Panc1 (cell line): ENCODE data around the gene ANKMY1. TPM values are rescaled to one million over a fixed set of nuclear protein-coding genes. Genes with fewer than 3 reads are reported as not detected.
A peak's percentile ranks its signal among the peaks of the same experiment; 100 is the strongest.

Experiments used
- ATAC-seq: fragments of 200-7000 bp; cut with Tn5 transposase; 2 replicates; pipeline ENCODE4 v1.9.1; 2020; ENCODE audit warnings: mild to moderate bottlenecking, moderate library complexity
- BruUV-seq: library from RNA; stranded (reverse); fragments of 400-500 nt; replicated peaks from 2 replicates; lab custom pipeline; 2021; lab: Mats Ljungman, UMichigan
- CTCF ChIA-PET: fragments of 300-600 bp; sonication (Branson Sonifier 250); formaldehyde crosslinking; loops from one replicate; lab custom pipeline; 2022; ENCODE audit warnings: antibody characterized with exemption; lab: Charles Lee
- POLR2A ChIA-PET: fragments of 300-600 bp; sonication (Branson Sonifier 250); formaldehyde crosslinking; loops from one replicate; lab custom pipeline; 2022; ENCODE audit warnings: antibody characterized with exemption; lab: Charles Lee
- DNase-seq: peaks from one replicate; pipeline ENCODE4 v3.0.0-alpha.2; 2010; ENCODE audit warnings: low read depth, low spot score
- H3K27ac ChIP-seq: 2 replicates; pipeline ENCODE4 v1.5.1; 2011; ENCODE audit warnings: mild to moderate bottlenecking, low read length, inconsistent platforms
- H3K27me3 ChIP-seq: fragments of 200-500 bp; sonication (Bioruptor generic); 2 replicates; pipeline ENCODE4 v1.6.0; 2014; ENCODE audit warnings: low read length, inconsistent platforms; ENCODE audit not compliant: control insufficient read depth, insufficient read depth
- H3K36me3 ChIP-seq: fragments of 200-500 bp; sonication (Bioruptor generic); 2 replicates; pipeline ENCODE4 v1.5.1; 2014; ENCODE audit warnings: inconsistent platforms, mild to moderate bottlenecking, low read length, moderate library complexity; ENCODE audit not compliant: control insufficient read depth, insufficient read depth
- H3K4me1 ChIP-seq: 2 replicates; pipeline ENCODE4 v1.5.1; 2011; ENCODE audit warnings: inconsistent platforms, mild to moderate bottlenecking, low read length, moderate library complexity; ENCODE audit not compliant: control insufficient read depth, insufficient read depth
- H3K4me3 ChIP-seq, 2 experiments: 2 replicates each; pipeline ENCODE4 v1.5.1; 2011 to 2012; ENCODE audit warnings: low read depth in 2 of 2, low read length in 2 of 2, mild to moderate bottlenecking in 2 of 2, inconsistent platforms in 1 of 2, moderate library complexity in 1 of 2
- H3K9me3 ChIP-seq: fragments of 200-500 bp; sonication (Bioruptor generic); 2 replicates; pipeline ENCODE4 v1.5.1; 2014; ENCODE audit warnings: low read depth, mild to moderate bottlenecking, inconsistent platforms, low read length, moderate library complexity; ENCODE audit not compliant: control insufficient read depth, insufficient read depth
- CTCF ChIP-seq: fragments of 450-650 bp; IDR thresholded peaks from 2 replicates; pipeline ENCODE4 v1.5.1; 2017; ENCODE audit warnings: mild to moderate bottlenecking
- POLR2AphosphoS5 ChIP-seq: IDR thresholded peaks from 2 replicates; pipeline ENCODE4 v1.6.1; 2012; ENCODE audit warnings: mild to moderate bottlenecking, low read depth, low read length, moderate library complexity
- SIN3A ChIP-seq: IDR thresholded peaks from 2 replicates; pipeline ENCODE4 v1.6.1; 2012; ENCODE audit warnings: low read depth, mild to moderate bottlenecking, low read length, moderate library complexity, borderline replicate concordance; ENCODE audit not compliant: insufficient read depth
- TCF7L2 ChIP-seq: IDR thresholded peaks from 2 replicates; pipeline ENCODE4 v1.6.1; 2011; ENCODE audit warnings: mild to moderate bottlenecking, low read depth, low read length, inconsistent platforms
- in situ Hi-C: cut with HindIII; loops from 2 replicates; pipeline ENCODE4 v1.10.0; 2016; ENCODE audit warnings: low sequenced_read_pairs, low pct_unique_long_range_greater_than_20kb
- intact Hi-C: fragments of 100-400 bp; cut with micrococcal nuclease; formaldehyde crosslinking; loops from one replicate; pipeline ENCODE4 v1.10.0; 2022; ENCODE audit not compliant: unreplicated experiment
- total RNA-seq: library from RNA; stranded (reverse); gene quantifications from one replicate; pipeline ENCODE4 v1.2.1, GENCODE V29; 2021; ENCODE audit not compliant: unreplicated experiment
- TF ChIP-seq, protein P1 (sequence below), 2 experiments: IDR thresholded peaks; 2 replicates each; pipeline ENCODE4 v1.6.1; 2011 to 2012; ENCODE audit warnings: low read depth in 2 of 2, control low read depth in 1 of 2, low read length in 1 of 2, mild to moderate bottlenecking in 1 of 2, moderate library complexity in 1 of 2; ENCODE audit not compliant: insufficient read depth in 1 of 2

Gene ANKMY1
- total RNA-seq, 1 experiment from 2014 or later = 19.5 TPM

- DNase-seq (no peak), ATAC-seq (peak; percentile 48; the same call in 1 of the 2 replicates)
- TF ChIP-seq POLR2AphosphoS5 (no peak), TCF7L2 (no peak), SIN3A (no peak), CTCF (no peak)
- TF ChIP-seq, protein P1, sequence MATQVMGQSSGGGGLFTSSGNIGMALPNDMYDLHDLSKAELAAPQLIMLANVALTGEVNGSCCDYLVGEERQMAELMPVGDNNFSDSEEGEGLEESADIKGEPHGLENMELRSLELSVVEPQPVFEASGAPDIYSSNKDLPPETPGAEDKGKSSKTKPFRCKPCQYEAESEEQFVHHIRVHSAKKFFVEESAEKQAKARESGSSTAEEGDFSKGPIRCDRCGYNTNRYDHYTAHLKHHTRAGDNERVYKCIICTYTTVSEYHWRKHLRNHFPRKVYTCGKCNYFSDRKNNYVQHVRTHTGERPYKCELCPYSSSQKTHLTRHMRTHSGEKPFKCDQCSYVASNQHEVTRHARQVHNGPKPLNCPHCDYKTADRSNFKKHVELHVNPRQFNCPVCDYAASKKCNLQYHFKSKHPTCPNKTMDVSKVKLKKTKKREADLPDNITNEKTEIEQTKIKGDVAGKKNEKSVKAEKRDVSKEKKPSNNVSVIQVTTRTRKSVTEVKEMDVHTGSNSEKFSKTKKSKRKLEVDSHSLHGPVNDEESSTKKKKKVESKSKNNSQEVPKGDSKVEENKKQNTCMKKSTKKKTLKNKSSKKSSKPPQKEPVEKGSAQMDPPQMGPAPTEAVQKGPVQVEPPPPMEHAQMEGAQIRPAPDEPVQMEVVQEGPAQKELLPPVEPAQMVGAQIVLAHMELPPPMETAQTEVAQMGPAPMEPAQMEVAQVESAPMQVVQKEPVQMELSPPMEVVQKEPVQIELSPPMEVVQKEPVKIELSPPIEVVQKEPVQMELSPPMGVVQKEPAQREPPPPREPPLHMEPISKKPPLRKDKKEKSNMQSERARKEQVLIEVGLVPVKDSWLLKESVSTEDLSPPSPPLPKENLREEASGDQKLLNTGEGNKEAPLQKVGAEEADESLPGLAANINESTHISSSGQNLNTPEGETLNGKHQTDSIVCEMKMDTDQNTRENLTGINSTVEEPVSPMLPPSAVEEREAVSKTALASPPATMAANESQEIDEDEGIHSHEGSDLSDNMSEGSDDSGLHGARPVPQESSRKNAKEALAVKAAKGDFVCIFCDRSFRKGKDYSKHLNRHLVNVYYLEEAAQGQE (IDR thresholded peaks at IDR 0.05; ENCODE audit: insufficient read depth in 1 of 2, low read depth in 2 of 2, low read length in 1 of 2) = no peak
- Histone ChIP-seq H3K36me3 (no peaks in the 10 kb centered on the region), H3K4me1 (no peaks in the 10 kb centered on the region), H3K27ac (no peak overlapping the region), H3K27me3 (no peaks in the 10 kb centered on the region), H3K4me3 (no peak overlapping the region), H3K9me3 (peaks cover 30% of the 10 kb centered on the region; the same call in 1 of the 2 replicates)
- ChIA-PET POLR2A (interaction anchor here (0.6 kb wide), 1 partner anchor 314 kb away, joined by 9 read pairs; no protein-coding TSS in a partner anchor), CTCF (no interaction called here)
- in situ Hi-C loops (no loop called here), intact Hi-C loops (no loop called here)
- no TSS peak for BruUV-seq
Observed at GRCh38 chr2:240528406-240529040, 29.3 kb downstream of the ANKMY1 start.

DNA sequence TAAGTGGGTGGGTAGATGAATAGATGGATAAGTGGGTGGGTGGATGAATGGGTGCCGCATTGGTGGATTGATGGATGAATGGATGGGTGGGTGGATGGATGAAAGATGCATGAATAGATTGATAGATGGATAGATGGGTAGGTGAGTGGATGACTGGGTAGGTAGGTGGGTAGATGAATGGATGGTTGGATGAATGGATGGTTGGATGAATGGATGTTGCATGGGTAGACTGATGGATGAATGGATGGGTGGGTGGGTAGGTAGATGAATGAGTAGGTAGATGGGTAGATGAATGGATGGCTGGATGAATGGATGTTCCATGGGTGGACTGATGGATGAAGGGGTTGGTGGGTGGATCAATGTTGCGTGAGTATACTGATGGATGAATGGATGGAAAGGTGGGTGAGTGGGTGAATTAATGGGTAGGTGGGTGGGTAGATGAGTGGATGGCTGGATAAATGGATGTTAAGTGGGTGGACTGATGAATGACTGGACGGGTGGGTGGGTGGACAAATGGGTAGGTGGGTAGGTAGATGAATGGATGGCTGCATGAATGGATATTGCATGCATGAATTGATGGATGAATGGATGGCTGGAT lies 30.5 kb downstream of the ANKMY1 start:
- in situ Hi-C loops = no loop called here
- CTCF ChIA-PET = no interaction called here
- no peaks in the 10 kb centered on the region for H3K36me3 ChIP-seq

More for the DNA sequence above, 30.5 kb downstream of the ANKMY1 start:
- intact Hi-C loops = no loop called here
- H3K4me1 ChIP-seq = no peaks in the 10 kb centered on the region
- POLR2A ChIA-PET = no interaction called here
- no peak for DNase-seq
- H3K9me3 ChIP-seq = peaks cover 25% of the 10 kb centered on the region; the same call in 1 of the 2 replicates
- no peak for ATAC-seq
- H3K27me3 ChIP-seq = no peaks in the 10 kb centered on the region
- no TSS peak for BruUV-seq
- H3K27ac ChIP-seq = no peak overlapping the region
- TF ChIP-seq, protein P1 (IDR thresholded peaks at IDR 0.05; ENCODE audit: insufficient read depth in 1 of 2, low read depth in 2 of 2, low read length in 1 of 2) = no peak
- no peak for TF ChIP-seq TCF7L2
- TF ChIP-seq POLR2AphosphoS5 = no peak
- TF ChIP-seq SIN3A = no peak
- no peak for TF ChIP-seq CTCF
- no peak overlapping the region for H3K4me3 ChIP-seq
